Measurements from ENCODE around the gene CYP11A1.

Gene CYP11A1

DNA sequence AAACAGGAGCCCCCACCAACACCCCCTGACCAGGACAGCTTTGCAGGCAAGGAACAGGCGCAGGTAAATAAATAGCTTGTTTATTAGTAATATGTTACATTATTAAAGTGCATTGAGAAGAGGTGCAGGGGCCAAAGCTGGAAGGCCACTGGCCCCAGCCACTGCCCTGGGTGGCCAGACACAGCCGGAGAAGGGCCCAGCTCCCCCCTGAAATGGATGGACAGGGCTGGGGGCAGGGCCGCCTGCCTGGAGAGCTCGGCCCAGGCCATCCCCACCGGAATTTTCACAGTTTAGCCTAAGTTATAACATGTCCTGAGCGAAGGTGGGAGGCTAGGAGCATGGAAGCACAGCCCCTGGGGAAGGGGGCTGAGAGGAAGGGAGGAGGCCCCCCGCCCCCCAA is 41.8 kb upstream of the CYP11A1 start:
- TF ChIP-seq, protein P1, sequence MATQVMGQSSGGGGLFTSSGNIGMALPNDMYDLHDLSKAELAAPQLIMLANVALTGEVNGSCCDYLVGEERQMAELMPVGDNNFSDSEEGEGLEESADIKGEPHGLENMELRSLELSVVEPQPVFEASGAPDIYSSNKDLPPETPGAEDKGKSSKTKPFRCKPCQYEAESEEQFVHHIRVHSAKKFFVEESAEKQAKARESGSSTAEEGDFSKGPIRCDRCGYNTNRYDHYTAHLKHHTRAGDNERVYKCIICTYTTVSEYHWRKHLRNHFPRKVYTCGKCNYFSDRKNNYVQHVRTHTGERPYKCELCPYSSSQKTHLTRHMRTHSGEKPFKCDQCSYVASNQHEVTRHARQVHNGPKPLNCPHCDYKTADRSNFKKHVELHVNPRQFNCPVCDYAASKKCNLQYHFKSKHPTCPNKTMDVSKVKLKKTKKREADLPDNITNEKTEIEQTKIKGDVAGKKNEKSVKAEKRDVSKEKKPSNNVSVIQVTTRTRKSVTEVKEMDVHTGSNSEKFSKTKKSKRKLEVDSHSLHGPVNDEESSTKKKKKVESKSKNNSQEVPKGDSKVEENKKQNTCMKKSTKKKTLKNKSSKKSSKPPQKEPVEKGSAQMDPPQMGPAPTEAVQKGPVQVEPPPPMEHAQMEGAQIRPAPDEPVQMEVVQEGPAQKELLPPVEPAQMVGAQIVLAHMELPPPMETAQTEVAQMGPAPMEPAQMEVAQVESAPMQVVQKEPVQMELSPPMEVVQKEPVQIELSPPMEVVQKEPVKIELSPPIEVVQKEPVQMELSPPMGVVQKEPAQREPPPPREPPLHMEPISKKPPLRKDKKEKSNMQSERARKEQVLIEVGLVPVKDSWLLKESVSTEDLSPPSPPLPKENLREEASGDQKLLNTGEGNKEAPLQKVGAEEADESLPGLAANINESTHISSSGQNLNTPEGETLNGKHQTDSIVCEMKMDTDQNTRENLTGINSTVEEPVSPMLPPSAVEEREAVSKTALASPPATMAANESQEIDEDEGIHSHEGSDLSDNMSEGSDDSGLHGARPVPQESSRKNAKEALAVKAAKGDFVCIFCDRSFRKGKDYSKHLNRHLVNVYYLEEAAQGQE (IDR thresholded peaks at IDR 0.05; ENCODE audit: insufficient read depth in 1 of 2, low read depth in 2 of 2, low read length in 2 of 2): no peak
- no peak for TF ChIP-seq POLR2AphosphoS5 (IDR thresholded peaks at IDR 0.05; ENCODE audit: low read depth, low read length)
- TF ChIP-seq FOXP2 (optimal IDR thresholded peaks at IDR 0.05; ENCODE audit: borderline replicate concordance, extremely low read depth, extremely low read length, insufficient read depth): no peak
- TF ChIP-seq SIN3A (IDR thresholded peaks at IDR 0.05; ENCODE audit: borderline replicate concordance, insufficient read depth, low read length): no peak
- TF ChIP-seq TAF1 (IDR thresholded peaks at IDR 0.05; ENCODE audit: borderline replicate concordance, insufficient read depth, low read length): no peak

DNA sequence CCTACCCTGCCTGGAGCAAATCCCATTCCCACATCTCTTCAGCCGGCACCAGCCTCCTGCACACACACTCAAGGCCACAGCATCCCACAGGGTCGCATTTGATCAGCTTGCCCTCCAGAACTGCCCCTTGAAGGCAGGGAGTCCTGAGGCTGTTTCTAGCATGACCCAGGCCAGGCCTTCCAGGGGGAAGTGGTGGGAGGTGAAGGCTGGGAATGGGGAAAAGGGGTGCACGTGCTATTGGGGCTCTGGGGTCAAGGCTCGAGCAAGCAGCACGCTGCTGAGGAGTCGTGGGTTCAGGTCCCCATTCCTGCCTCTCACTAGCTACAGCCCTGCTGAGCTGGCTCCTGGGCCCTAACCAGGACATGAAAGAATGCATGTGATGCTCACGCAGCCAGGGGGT is 41.4 kb upstream of the CYP11A1 start:
- no peak for TF ChIP-seq SIN3A (IDR thresholded peaks at IDR 0.05; ENCODE audit: borderline replicate concordance, insufficient read depth, low read length)
- TF ChIP-seq, protein P1 (IDR thresholded peaks at IDR 0.05; ENCODE audit: insufficient read depth in 1 of 2, low read depth in 2 of 2, low read length in 2 of 2): no peak
- no peak for TF ChIP-seq TAF1 (IDR thresholded peaks at IDR 0.05; ENCODE audit: borderline replicate concordance, insufficient read depth, low read length)
- no peak for TF ChIP-seq FOXP2 (optimal IDR thresholded peaks at IDR 0.05; ENCODE audit: borderline replicate concordance, extremely low read depth, extremely low read length, insufficient read depth)
- no peak for TF ChIP-seq POLR2AphosphoS5 (IDR thresholded peaks at IDR 0.05; ENCODE audit: low read depth, low read length)

DNA sequence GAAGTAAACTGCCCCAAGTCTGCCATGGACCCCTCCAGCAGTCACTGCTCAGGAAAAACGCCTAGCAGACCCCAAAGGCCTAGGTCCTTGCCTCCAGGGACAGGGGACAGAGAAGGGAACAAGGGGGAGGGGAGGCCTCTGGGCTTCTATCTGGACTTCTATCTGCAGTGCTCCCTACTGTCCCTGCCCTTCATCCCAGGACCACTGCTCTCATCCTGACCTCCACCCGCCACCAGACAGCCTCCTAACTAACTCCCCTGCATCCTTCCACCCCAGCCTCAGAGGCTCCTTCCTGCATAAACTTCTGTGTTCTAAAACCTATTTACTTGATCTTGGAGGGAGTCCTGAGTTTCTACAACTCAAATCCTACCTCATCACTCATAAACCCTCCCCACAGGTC is 40.9 kb upstream of the CYP11A1 start:
- TF ChIP-seq TAF1 (IDR thresholded peaks at IDR 0.05; ENCODE audit: borderline replicate concordance, insufficient read depth, low read length): no peak
- TF ChIP-seq, protein P1 (IDR thresholded peaks at IDR 0.05; ENCODE audit: insufficient read depth in 1 of 2, low read depth in 2 of 2, low read length in 2 of 2): no peak

DNA sequence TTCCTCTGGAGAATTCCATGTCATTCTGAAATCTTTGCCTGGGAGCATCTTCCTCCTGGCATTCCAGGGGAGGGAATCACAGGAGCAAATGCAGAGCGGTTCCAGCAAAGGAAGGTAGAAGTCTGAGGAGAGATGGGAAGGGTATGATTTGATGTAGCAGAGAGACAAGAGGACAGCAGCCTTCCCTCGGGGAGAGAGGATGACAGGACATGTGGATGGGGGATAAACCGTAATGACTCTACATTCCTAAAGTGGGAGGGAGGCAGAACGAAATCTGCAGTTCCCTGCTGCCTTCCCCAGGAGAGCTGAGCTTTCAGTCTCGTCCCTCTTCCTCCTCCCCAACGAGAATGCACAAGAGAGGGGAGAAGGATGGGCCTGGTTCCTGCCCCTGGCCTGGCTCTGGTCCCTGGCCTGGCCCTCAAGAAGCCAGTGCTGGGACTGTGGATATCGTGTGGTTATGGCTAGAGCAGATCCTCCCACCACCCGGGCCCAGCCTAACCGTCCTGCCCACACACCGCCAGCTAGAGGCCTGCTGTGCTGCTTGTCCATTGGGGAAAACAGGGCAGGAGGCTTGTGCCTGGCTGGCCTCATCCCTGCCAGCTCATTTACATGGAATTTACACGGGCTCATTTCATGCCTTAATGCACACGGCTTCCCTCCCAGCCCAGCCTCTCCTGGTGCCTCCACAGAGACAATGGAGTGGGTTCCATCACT is 39.7 kb upstream of the CYP11A1 start:
- TF ChIP-seq TAF1 (IDR thresholded peaks at IDR 0.05; ENCODE audit: borderline replicate concordance, insufficient read depth, low read length) (no peak), SIN3A (IDR thresholded peaks at IDR 0.05; ENCODE audit: borderline replicate concordance, insufficient read depth, low read length) (no peak), POLR2AphosphoS5 (IDR thresholded peaks at IDR 0.05; ENCODE audit: low read depth, low read length) (no peak)
- TF ChIP-seq, protein P1 (IDR thresholded peaks at IDR 0.05; ENCODE audit: insufficient read depth in 1 of 2, low read depth in 2 of 2, low read length in 2 of 2): no peak

DNA sequence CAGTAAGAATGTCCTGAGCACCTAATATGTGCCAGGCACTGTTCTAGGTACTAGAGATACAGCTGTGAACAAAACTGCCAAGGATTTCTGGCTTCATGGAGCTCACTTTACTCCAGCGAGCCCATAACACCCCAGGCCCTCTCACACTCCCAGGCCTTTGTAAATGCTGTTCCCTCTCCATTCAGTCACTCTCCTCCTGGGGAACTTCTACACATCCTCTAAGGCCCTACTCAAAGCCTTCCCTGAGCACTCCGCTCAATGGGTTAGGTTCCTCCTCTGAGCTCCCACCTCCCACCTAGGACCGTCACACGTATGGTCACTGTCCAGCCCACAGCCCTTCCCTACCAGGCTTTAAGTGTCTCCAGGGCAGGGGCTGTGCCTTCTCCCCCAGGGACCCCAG is 39.1 kb upstream of the CYP11A1 start:
- TF ChIP-seq, protein P1 (IDR thresholded peaks at IDR 0.05; ENCODE audit: insufficient read depth in 1 of 2, low read depth in 2 of 2, low read length in 2 of 2): no peak
- TF ChIP-seq FOXP2 (optimal IDR thresholded peaks at IDR 0.05; ENCODE audit: borderline replicate concordance, extremely low read depth, extremely low read length, insufficient read depth) (no peak), POLR2AphosphoS5 (IDR thresholded peaks at IDR 0.05; ENCODE audit: low read depth, low read length) (no peak), TAF1 (IDR thresholded peaks at IDR 0.05; ENCODE audit: borderline replicate concordance, insufficient read depth, low read length) (no peak), SIN3A (IDR thresholded peaks at IDR 0.05; ENCODE audit: borderline replicate concordance, insufficient read depth, low read length) (no peak)
